Osteoblast (primary cell): Measurements from ENCODE around the gene NANOS1. TPM values are rescaled to one million over a fixed set of nuclear protein-coding genes. Genes with fewer than 3 reads are reported as not detected.

Experiments
- DNase-seq: peaks from one replicate; pipeline ENCODE4 v3.0.0; 2011; ENCODE audit warnings: low spot score, mixed read lengths; ENCODE audit not compliant: insufficient read length; ENCODE audit errors: missing footprints
- H2AFZ ChIP-seq: 2 replicates; pipeline ENCODE4 v1.6.0; 2011; ENCODE audit warnings: mild to moderate bottlenecking, low read length
- H3K27ac ChIP-seq: 2 replicates; pipeline ENCODE4 v1.5.1; 2011; ENCODE audit warnings: mild to moderate bottlenecking, low read depth, low read length, moderate library complexity
- H3K27me3 ChIP-seq: 2 replicates; pipeline ENCODE4 v1.6.0; 2012; ENCODE audit warnings: mild to moderate bottlenecking, control low read depth, inconsistent platforms, low read length, moderate library complexity; ENCODE audit not compliant: insufficient read depth
- H3K36me3 ChIP-seq: 2 replicates; pipeline ENCODE4 v1.5.1; 2011; ENCODE audit warnings: mild to moderate bottlenecking, low read length, control low read depth, moderate library complexity; ENCODE audit not compliant: insufficient read depth
- H3K4me1 ChIP-seq: 2 replicates; pipeline ENCODE4 v1.5.1; 2011; ENCODE audit warnings: mild to moderate bottlenecking, low read length, control low read depth, moderate library complexity; ENCODE audit not compliant: insufficient read depth
- H3K4me2 ChIP-seq: 2 replicates; pipeline ENCODE4 v1.6.0; 2011; ENCODE audit warnings: mild to moderate bottlenecking, low read length; ENCODE audit not compliant: insufficient read depth
- H3K4me3 ChIP-seq: fragments of 200-600 bp; sonication (generic); 3 replicates; pipeline ENCODE4 v1.5.1; 2012; ENCODE audit warnings: mild to moderate bottlenecking, low read length, inconsistent platforms; ENCODE audit not compliant: insufficient read depth
- H3K79me2 ChIP-seq: 2 replicates; pipeline ENCODE4 v1.6.0; 2012; ENCODE audit warnings: mild to moderate bottlenecking, low read length, control low read depth, inconsistent platforms; ENCODE audit not compliant: insufficient read depth
- H3K9me3 ChIP-seq: 2 replicates; pipeline ENCODE4 v1.5.1; 2011; ENCODE audit warnings: low read depth, low read length, control low read depth
- H4K20me1 ChIP-seq: 2 replicates; pipeline ENCODE4 v1.6.0; 2012; ENCODE audit warnings: mild to moderate bottlenecking, low read length, control low read depth; ENCODE audit not compliant: insufficient read depth
- total RNA-seq: library from RNA; depleted of rRNA; stranded (reverse); fragments of >200 nt; gene quantifications from 2 replicates; pipeline ENCODE4 v1.2.3, GENCODE V29; 2012
- TF ChIP-seq, protein P1 (sequence below): IDR thresholded peaks from 2 replicates; pipeline ENCODE4 v1.5.1; 2011; ENCODE audit warnings: mild to moderate bottlenecking, low read depth, low read length, moderate library complexity; ENCODE audit errors: extremely low read depth

NANOS1 gene
- total RNA-seq, 1 donor: 1.1 TPM

DNA sequence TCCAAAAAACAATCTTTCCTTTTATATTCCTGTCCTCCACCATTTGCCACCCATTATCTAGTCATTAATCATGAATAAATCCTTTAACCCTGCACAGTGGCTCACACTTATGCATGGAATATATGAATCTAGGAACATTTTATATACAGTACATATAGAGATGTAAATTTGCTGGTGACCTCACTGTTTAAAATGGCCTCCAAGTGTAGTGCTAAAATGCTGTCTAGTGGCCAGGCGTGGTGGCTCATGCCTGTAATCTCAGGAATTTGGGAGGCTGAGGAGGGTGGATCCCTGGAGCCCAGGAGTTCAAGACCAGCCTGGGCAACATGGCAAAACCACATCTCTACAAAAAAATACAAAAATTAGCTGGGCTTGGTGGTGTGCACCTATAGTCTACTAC, 9.6 kb downstream of the NANOS1 start:
- Histone ChIP-seq H3K36me3 (peaks cover 84% of the 10 kb centered on the region), H4K20me1 (peaks cover 42% of the 10 kb centered on the region), H3K79me2 (peaks cover 56% of the 10 kb centered on the region)

DNA sequence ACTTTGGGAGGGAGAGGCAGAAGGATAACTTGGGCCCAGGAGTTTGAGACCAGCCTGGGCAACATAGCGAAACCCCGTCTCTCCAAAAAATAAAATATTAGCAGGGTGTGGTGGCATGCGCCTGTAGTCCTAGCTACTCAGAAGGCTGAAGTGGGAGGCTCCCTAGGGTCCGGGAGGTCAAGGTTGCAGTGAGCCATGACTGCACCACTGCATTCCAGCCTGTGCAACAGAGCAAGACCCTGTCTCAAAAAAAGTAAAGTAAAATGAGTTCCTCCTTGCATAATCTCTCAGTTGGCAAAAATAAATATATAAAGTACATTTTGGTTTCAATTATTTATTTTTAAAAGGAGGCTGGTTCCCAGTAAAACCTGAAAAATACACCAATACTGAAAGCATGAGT, 11.8 kb downstream of the NANOS1 start:
- no peaks in the 10 kb centered on the region for H3K9me3 ChIP-seq
- H3K4me3 ChIP-seq: no peak overlapping the region
- no peak for DNase-seq
- TF ChIP-seq, protein P1, sequence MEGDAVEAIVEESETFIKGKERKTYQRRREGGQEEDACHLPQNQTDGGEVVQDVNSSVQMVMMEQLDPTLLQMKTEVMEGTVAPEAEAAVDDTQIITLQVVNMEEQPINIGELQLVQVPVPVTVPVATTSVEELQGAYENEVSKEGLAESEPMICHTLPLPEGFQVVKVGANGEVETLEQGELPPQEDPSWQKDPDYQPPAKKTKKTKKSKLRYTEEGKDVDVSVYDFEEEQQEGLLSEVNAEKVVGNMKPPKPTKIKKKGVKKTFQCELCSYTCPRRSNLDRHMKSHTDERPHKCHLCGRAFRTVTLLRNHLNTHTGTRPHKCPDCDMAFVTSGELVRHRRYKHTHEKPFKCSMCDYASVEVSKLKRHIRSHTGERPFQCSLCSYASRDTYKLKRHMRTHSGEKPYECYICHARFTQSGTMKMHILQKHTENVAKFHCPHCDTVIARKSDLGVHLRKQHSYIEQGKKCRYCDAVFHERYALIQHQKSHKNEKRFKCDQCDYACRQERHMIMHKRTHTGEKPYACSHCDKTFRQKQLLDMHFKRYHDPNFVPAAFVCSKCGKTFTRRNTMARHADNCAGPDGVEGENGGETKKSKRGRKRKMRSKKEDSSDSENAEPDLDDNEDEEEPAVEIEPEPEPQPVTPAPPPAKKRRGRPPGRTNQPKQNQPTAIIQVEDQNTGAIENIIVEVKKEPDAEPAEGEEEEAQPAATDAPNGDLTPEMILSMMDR: no peak
- no peak overlapping the region for H3K4me2 ChIP-seq
- H4K20me1 ChIP-seq: peaks cover 48% of the 10 kb centered on the region
- H3K27me3 ChIP-seq: no peaks in the 10 kb centered on the region
- H3K27ac ChIP-seq: no peak overlapping the region
- peaks cover 91% of the 10 kb centered on the region for H3K36me3 ChIP-seq
- no peaks in the 10 kb centered on the region for H3K4me1 ChIP-seq
- H3K79me2 ChIP-seq: peaks cover 73% of the 10 kb centered on the region
- H2AFZ ChIP-seq: no peak overlapping the region

More for the DNA sequence above, 9.6 kb downstream of the NANOS1 start:
- no peak overlapping the region for H3K27ac ChIP-seq
- no peak overlapping the region for H3K4me2 ChIP-seq
- no peak overlapping the region for H3K4me3 ChIP-seq
- H3K4me1 ChIP-seq: no peaks in the 10 kb centered on the region
- DNase-seq: no peak
- no peak overlapping the region for H2AFZ ChIP-seq
- H3K9me3 ChIP-seq: no peaks in the 10 kb centered on the region
- no peaks in the 10 kb centered on the region for H3K27me3 ChIP-seq
- TF ChIP-seq, protein P1: no peak

DNA sequence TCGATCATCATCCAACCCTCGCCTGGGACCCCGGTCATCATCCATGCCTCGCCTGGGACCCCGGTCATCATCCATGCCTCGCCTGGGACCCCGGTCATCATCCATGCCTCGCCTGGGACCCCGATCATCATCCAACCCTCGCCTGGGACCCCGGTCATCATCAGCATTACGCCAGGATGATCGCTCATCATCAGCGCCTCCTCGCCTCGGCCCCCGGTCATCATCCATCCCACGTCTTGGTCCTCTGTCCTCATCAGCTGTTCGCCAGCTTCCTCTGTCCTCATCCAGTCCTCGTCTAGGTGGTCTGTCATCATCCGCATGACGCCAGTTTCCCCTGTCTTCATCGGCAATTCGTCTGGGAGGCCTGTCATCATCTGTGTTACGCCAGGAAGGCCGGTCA, 12.7 kb downstream of the NANOS1 start:
- H3K9me3 ChIP-seq: no peaks in the 10 kb centered on the region
- no peak overlapping the region for H3K4me2 ChIP-seq
- no peak overlapping the region for H2AFZ ChIP-seq
- H4K20me1 ChIP-seq: peaks cover 48% of the 10 kb centered on the region
- DNase-seq: no peak
- TF ChIP-seq, protein P1: no peak
- H3K79me2 ChIP-seq: peaks cover 79% of the 10 kb centered on the region
- H3K4me1 ChIP-seq: no peaks in the 10 kb centered on the region
- H3K27ac ChIP-seq: no peak overlapping the region
- H3K4me3 ChIP-seq: no peak overlapping the region
- peaks cover 88% of the 10 kb centered on the region for H3K36me3 ChIP-seq
- H3K27me3 ChIP-seq: no peaks in the 10 kb centered on the region

DNA sequence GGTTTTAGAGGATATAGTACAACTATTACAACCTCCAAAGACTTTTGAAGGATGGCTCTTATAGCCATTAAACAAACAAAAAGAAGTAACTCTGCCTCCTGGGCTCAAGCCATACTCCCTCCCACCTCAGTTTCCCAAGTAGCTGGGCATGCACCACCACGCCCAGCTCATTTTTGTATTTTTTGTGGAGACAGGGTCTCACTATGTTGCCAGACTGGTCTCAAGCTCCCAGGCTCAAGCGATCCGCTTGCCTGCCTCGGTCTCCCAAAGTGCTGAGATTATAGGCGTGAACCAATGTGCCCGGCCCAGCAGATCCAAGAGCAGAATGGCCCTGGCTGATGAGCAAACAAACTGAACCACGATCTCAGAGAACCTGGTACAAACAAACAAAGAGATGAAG, 16.0 kb downstream of the NANOS1 start:
- H3K4me2 ChIP-seq: no peak overlapping the region
- no peak for DNase-seq
- peaks cover 91% of the 10 kb centered on the region for H3K79me2 ChIP-seq
- H3K4me3 ChIP-seq: no peak overlapping the region
- no peak overlapping the region for H2AFZ ChIP-seq
- H3K27ac ChIP-seq: no peak overlapping the region
- TF ChIP-seq, protein P1: no peak
- H3K9me3 ChIP-seq: no peaks in the 10 kb centered on the region
- no peaks in the 10 kb centered on the region for H3K4me1 ChIP-seq
- H4K20me1 ChIP-seq: peaks cover 46% of the 10 kb centered on the region
- H3K27me3 ChIP-seq: no peaks in the 10 kb centered on the region
- H3K36me3 ChIP-seq: peaks cover 91% of the 10 kb centered on the region
